Keratinocyte (primary cell): ENCODE measurements around the gene MS4A6A. TPM values are rescaled to one million over a fixed set of nuclear protein-coding genes. Genes with fewer than 3 reads are reported as not detected.

Experiments
- DNase-seq: peaks from one replicate; pipeline ENCODE4 v3.0.0-alpha.2; 2011; ENCODE audit warnings: low read depth, missing footprints, low spot score
- FAIRE-seq: peaks from 2 replicates; lab custom pipeline; 2011; peaks lifted over from hg19 to GRCh38; lab: Jason Lieb, UNC
- H2AFZ ChIP-seq: 2 replicates; pipeline ENCODE4 v1.6.0; 2012; ENCODE audit warnings: low read length, control low read depth, inconsistent platforms; ENCODE audit not compliant: control insufficient read depth
- H3K27ac ChIP-seq: 2 replicates; pipeline ENCODE4 v1.5.1; 2011; ENCODE audit warnings: low read length; ENCODE audit not compliant: control insufficient read depth, insufficient read depth
- H3K27me3 ChIP-seq: 3 replicates; pipeline ENCODE4 v1.6.0; 2011; ENCODE audit warnings: low read length; ENCODE audit not compliant: control insufficient read depth, insufficient read depth; ENCODE audit errors: extremely low read depth
- H3K36me3 ChIP-seq, 2 experiments: 2 replicates in 1 of 2; 3 replicates in 1 of 2; pipeline ENCODE4 v1.5.1; 2011; ENCODE audit warnings: low read length in 2 of 2, mild to moderate bottlenecking in 1 of 2; ENCODE audit not compliant: control insufficient read depth in 2 of 2, insufficient read depth in 2 of 2; ENCODE audit errors: extremely low read depth in 1 of 2
- H3K4me1 ChIP-seq: 3 replicates; pipeline ENCODE4 v1.5.1; 2011; ENCODE audit warnings: low read length; ENCODE audit not compliant: control insufficient read depth, insufficient read depth; ENCODE audit errors: extremely low read depth
- H3K4me2 ChIP-seq: 3 replicates; pipeline ENCODE4 v1.6.0; 2011; ENCODE audit warnings: low read depth, low read length; ENCODE audit not compliant: control insufficient read depth, insufficient read depth; ENCODE audit errors: extremely low read depth
- H3K4me3 ChIP-seq, 3 experiments: fragments of 200-600 bp in 1 of 3; sonication (generic) in 1 of 3; 2 replicates in 2 of 3; 3 replicates in 1 of 3; pipeline ENCODE4 v1.5.1; 2011 to 2016; ENCODE audit warnings: low read length in 3 of 3, mild to moderate bottlenecking in 3 of 3, control low read depth in 2 of 3, inconsistent platforms in 1 of 3, low read depth in 1 of 3, mixed read lengths in 1 of 3, mixed run types in 1 of 3, moderate library complexity in 1 of 3; ENCODE audit not compliant: control insufficient read depth in 2 of 3, insufficient read depth in 2 of 3; ENCODE audit errors: extremely low read depth in 1 of 3
- H3K79me2 ChIP-seq: 2 replicates; pipeline ENCODE4 v1.6.0; 2012; ENCODE audit warnings: low read length; ENCODE audit not compliant: control insufficient read depth, insufficient read depth
- H3K9ac ChIP-seq: 3 replicates; pipeline ENCODE4 v1.6.0; 2011; ENCODE audit warnings: low read length; ENCODE audit not compliant: control insufficient read depth, insufficient read depth; ENCODE audit errors: extremely low read depth
- H3K9me1 ChIP-seq: 3 replicates; pipeline ENCODE4 v1.6.0; 2011; ENCODE audit warnings: low read length; ENCODE audit not compliant: control insufficient read depth, insufficient read depth; ENCODE audit errors: extremely low read depth
- H3K9me3 ChIP-seq: 2 replicates; pipeline ENCODE4 v1.5.1; 2012; ENCODE audit warnings: low read depth, low read length; ENCODE audit not compliant: control insufficient read depth
- H4K20me1 ChIP-seq: 3 replicates; pipeline ENCODE4 v1.6.0; 2011; ENCODE audit warnings: low read length; ENCODE audit not compliant: control insufficient read depth, insufficient read depth; ENCODE audit errors: extremely low read depth
- EZH2 ChIP-seq: IDR thresholded peaks from one replicate; pipeline ENCODE4 v1.6.1; 2012; ENCODE audit warnings: inconsistent platforms, mild to moderate bottlenecking, low read length, moderate library complexity
- dilution Hi-C: fragments of 300-500 bp; cut with MboI; formaldehyde crosslinking; loops from one replicate; pipeline ENCODE4 v1.7.0; 2020; ENCODE audit warnings: low sequenced_read_pairs; ENCODE audit not compliant: extremely low pct_ligation_motif_present
- polyA minus RNA-seq, 3 experiments: library from RNA; depleted of rRNA, polyadenylated mRNA; stranded (reverse); fragments of >200 nt; gene quantifications; 1 replicate in 1 of 3; 2 replicates in 1 of 3; 3 replicates in 1 of 3; pipeline ENCODE4 v1.2.3, GENCODE V29; 2011
- polyA plus RNA-seq, 5 experiments: library from polyadenylated mRNA; depleted of rRNA in 3 of 5; stranded (reverse) in 3 of 5; stranded (forward) in 1 of 5; unstranded in 1 of 5; fragments of >200 nt; gene quantifications; 1 replicate in 1 of 5; 2 replicates in 3 of 5; 3 replicates in 1 of 5; pipeline versions ENCODE4 v1.2.1 to v1.2.3, GENCODE V29; 2011 to 2012; ENCODE audit warnings: missing spikeins in 2 of 5, low read depth in 1 of 5, low replicate concordance in 1 of 5
- TF ChIP-seq, protein P1 (sequence below), 3 experiments: IDR thresholded peaks in 1 of 3; conservative IDR thresholded peaks in 1 of 3; optimal IDR thresholded peaks in 1 of 3; 2 replicates in 2 of 3; 3 replicates in 1 of 3; pipeline versions ENCODE3 to v1.5.1; 2011; ENCODE audit warnings: low read length in 3 of 3, mild to moderate bottlenecking in 3 of 3, moderate library complexity in 2 of 3, control low read depth in 1 of 3, inconsistent platforms in 1 of 3; ENCODE audit not compliant: insufficient read depth in 2 of 3; ENCODE audit errors: extremely low read depth in 1 of 3

Gene MS4A6A, protein sequence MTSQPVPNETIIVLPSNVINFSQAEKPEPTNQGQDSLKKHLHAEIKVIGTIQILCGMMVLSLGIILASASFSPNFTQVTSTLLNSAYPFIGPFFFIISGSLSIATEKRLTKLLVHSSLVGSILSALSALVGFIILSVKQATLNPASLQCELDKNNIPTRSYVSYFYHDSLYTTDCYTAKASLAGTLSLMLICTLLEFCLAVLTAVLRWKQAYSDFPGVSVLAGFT
- polyA plus RNA-seq (not detected in 3 replicates), polyA minus RNA-seq (not detected in 3 replicates)
- not detected for polyA plus RNA-seq (2011; ENCODE audit: low read depth)
- not detected in 2 replicates for polyA plus RNA-seq (2011; cell fraction: cytosol; rRNA removed)
- not detected in 2 replicates for polyA plus RNA-seq (2011; cell fraction: nucleus; rRNA removed)
- not detected in 2 replicates for polyA plus RNA-seq (2012; ENCODE audit: low replicate concordance)
- polyA minus RNA-seq (2011; cell fraction: cytosol; rRNA and poly(A)+ RNA removed) = not detected
- not detected in 2 replicates for polyA minus RNA-seq (2011; cell fraction: nucleus; rRNA and poly(A)+ RNA removed)

DNA sequence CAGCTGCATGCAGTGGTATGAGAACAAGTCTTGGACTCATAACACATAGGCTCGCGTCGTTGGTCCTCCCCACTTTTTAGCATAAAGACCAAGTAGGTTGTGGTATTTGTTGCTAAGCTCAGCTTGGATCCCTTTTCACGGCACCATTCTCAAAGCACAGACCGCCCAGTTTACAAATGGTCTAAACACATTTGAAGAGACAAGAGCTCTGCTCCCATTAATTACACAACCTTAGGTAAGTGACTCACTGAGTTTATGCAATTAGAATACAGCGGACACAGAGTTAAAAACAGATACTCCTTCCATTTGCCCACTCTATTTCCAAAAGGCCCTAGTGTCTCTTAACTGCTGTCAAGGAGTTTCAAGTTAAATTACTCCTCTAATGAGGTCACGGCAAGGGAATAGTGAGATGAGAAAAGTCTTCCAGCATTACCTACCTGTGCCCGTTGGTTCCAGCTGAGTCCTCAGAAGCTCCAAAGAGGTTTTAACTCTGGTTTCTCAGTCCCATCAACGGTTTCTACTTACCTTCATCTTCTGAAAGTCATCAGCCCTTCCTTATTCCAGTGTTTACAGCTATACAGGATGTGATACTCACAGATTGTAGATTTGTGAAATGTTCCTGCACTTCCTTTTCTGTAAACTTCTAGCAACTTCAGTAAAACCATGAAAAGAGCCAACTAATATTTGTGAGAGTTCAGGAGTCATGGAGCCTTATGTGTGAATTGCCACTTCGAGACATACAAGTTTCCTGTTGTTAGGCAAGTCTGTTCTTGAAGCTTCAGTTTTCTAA lies at the start of gene MS4A6A:
TSS of gene MS4A6A (minus strand) at position 543 of the 790 bp plus-strand sequence. CDS start 1,356 bp downstream, outside the sequence.
- Histone ChIP-seq H3K9me1 (no peaks in the 10 kb centered on the region), H3K27ac (no peak within 1 kb of the TSS), H3K4me2 (no peak within 1 kb of the TSS), H3K9ac (no peak within 1 kb of the TSS), H2AFZ (no peak within 1 kb of the TSS), H3K27me3 (no peaks in the 10 kb centered on the region), H3K9me3 (no peaks in the 10 kb centered on the region), H4K20me1 (no peaks in the 10 kb centered on the region), H3K79me2 (no peaks in the 10 kb centered on the region), H3K4me1 (no peaks in the 10 kb centered on the region), H3K4me3 (no peak within 1 kb of the TSS), H3K36me3 (no peaks in the 10 kb centered on the region)
- TF ChIP-seq, protein P1, sequence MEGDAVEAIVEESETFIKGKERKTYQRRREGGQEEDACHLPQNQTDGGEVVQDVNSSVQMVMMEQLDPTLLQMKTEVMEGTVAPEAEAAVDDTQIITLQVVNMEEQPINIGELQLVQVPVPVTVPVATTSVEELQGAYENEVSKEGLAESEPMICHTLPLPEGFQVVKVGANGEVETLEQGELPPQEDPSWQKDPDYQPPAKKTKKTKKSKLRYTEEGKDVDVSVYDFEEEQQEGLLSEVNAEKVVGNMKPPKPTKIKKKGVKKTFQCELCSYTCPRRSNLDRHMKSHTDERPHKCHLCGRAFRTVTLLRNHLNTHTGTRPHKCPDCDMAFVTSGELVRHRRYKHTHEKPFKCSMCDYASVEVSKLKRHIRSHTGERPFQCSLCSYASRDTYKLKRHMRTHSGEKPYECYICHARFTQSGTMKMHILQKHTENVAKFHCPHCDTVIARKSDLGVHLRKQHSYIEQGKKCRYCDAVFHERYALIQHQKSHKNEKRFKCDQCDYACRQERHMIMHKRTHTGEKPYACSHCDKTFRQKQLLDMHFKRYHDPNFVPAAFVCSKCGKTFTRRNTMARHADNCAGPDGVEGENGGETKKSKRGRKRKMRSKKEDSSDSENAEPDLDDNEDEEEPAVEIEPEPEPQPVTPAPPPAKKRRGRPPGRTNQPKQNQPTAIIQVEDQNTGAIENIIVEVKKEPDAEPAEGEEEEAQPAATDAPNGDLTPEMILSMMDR (optimal IDR thresholded peaks at IDR 0.05 in 1 of 3, IDR thresholded peaks at IDR 0.05 in 1 of 3, conservative IDR thresholded peaks at IDR 0.05 in 1 of 3; ENCODE audit: extremely low read depth in 1 of 3, insufficient read depth in 2 of 3, low read length in 3 of 3) = no peak
- no peak for TF ChIP-seq EZH2
- DNase-seq (no peak), FAIRE-seq (no peak)
- dilution Hi-C loops = no loop called here

DNA sequence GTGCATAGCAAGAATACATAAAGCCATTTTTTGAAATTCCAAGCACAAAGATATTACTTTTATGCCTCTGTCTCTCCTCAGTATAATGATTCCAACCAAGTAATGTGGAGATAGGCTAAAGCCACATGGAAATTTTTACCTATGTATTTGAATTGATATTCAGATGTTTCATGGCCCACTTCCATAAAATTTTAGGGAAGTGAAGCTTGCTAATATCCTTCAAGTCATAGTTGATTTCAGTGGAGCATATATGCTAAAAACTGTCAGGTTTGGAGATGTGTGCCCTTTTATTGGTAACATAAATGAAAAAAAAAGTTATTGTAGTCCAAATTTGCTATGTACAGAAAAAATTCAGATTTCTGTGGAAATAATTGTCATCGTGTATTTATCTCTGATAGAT lies 47.8 kb upstream of the MS4A6A start:
- no peaks in the 10 kb centered on the region for H3K27me3 ChIP-seq
- no peak for TF ChIP-seq EZH2
- TF ChIP-seq, protein P1 (optimal IDR thresholded peaks at IDR 0.05 in 1 of 3, IDR thresholded peaks at IDR 0.05 in 1 of 3, conservative IDR thresholded peaks at IDR 0.05 in 1 of 3; ENCODE audit: extremely low read depth in 1 of 3, insufficient read depth in 2 of 3, low read length in 3 of 3) = no peak
- no peak overlapping the region for H2AFZ ChIP-seq
- no peak overlapping the region for H3K4me3 ChIP-seq
- H3K4me1 ChIP-seq = no peaks in the 10 kb centered on the region
- H3K27ac ChIP-seq = no peak overlapping the region
- FAIRE-seq = no peak
- H4K20me1 ChIP-seq = no peaks in the 10 kb centered on the region
- H3K9ac ChIP-seq = no peak overlapping the region
- H3K4me2 ChIP-seq = no peak overlapping the region
- no peaks in the 10 kb centered on the region for H3K36me3 ChIP-seq
- H3K9me3 ChIP-seq = no peaks in the 10 kb centered on the region
- dilution Hi-C loops = no loop called here
- no peak for DNase-seq
- no peaks in the 10 kb centered on the region for H3K79me2 ChIP-seq
- no peaks in the 10 kb centered on the region for H3K9me1 ChIP-seq
